ENCODE measurements around the gene C11orf21. TPM values are rescaled to one million over a fixed set of nuclear protein-coding genes. Genes with fewer than 3 reads are reported as not detected.

The C11orf21 gene
- total RNA-seq, 6 donors from 2014 or later, result 2.3 to 20.3 (median 9.5) TPM

- Histone ChIP-seq H3K4me1 (peaks cover 29 to 49% (median 32%) of the 10 kb centered on the region in 4 donors), H3K4me3 (peak overlapping the region; percentile 33 to 69 (median 62)), H3K27ac (peak overlapping the region; percentile 69 to 86 (median 80)), H3K9me3 (no peaks in the 10 kb centered on the region), H3K36me3 (no peaks in the 10 kb centered on the region), H3K27me3 (peaks cover 0 to 21% (median 9%) of the 10 kb centered on the region in 4 donors)
- TF ChIP-seq POLR2A (IDR thresholded peaks at IDR 0.05) (peak in 1 of 4 donors; percentile 49), CTCF (IDR thresholded peaks at IDR 0.05) (no peak), EP300 (IDR thresholded peaks at IDR 0.05) (no peak), POLR2AphosphoS5 (IDR thresholded peaks at IDR 0.05) (peak in 1 of 2 donors; percentile 16)
- peak in 1 of 2 donors; percentile 59 for ATAC-seq (ENCODE audit: low FRiP score in 2 of 2)
- DNase-seq, result peak; percentile 70 to 93
- 2 to 3% methylated on average over 21 to 69 of the region's 89 CpGs for WGBS, 2 donors
Measured at GRCh38 chr11:2268729-2269600, 32.8 kb downstream of the C11orf21 start.

GRCh38 chr11:2267851-2268728 is 33.6 kb downstream of the C11orf21 start:
- Histone ChIP-seq H3K36me3 (no peaks in the 10 kb centered on the region), H3K4me3 (peak overlapping the region in 3 of 4 donors; percentile 61 to 69 (median 64)), H3K27me3 (peaks cover 0 to 21% (median 9%) of the 10 kb centered on the region in 4 donors), H3K9me3 (no peaks in the 10 kb centered on the region), H3K4me1 (peaks cover 29 to 49% (median 32%) of the 10 kb centered on the region in 4 donors), H3K27ac (peak overlapping the region in 2 of 4 donors; percentile 69 to 78)
- no peak for TF ChIP-seq POLR2AphosphoS5 (IDR thresholded peaks at IDR 0.05)
- TF ChIP-seq POLR2A (IDR thresholded peaks at IDR 0.05), result no peak
- TF ChIP-seq CTCF (IDR thresholded peaks at IDR 0.05), result no peak
- no peak for TF ChIP-seq EP300 (IDR thresholded peaks at IDR 0.05)
- 82% methylated on average over 13 to 25 of the region's 26 CpGs for WGBS, 2 donors
- DNase-seq, result peak in 1 of 2 donors; percentile 61
- no peak for ATAC-seq (ENCODE audit: low FRiP score in 2 of 2)

- Histone ChIP-seq H3K27me3 (peaks cover 0 to 21% (median 9%) of the 10 kb centered on the region in 4 donors), H3K9me3 (no peaks in the 10 kb centered on the region), H3K4me1 (peaks cover 29 to 49% (median 32%) of the 10 kb centered on the region in 4 donors), H3K36me3 (no peaks in the 10 kb centered on the region), H3K27ac (no peak overlapping the region), H3K4me3 (no peak overlapping the region)
- ATAC-seq (ENCODE audit: low FRiP score in 2 of 2) (no peak), DNase-seq (peak in 1 of 2 donors; percentile 44)
- WGBS, 2 donors, result 87 to 91% methylated on average over 8 to 9 of the region's 12 CpGs
- TF ChIP-seq POLR2A (IDR thresholded peaks at IDR 0.05) (no peak), POLR2AphosphoS5 (IDR thresholded peaks at IDR 0.05) (no peak), EP300 (IDR thresholded peaks at IDR 0.05) (no peak), CTCF (IDR thresholded peaks at IDR 0.05) (no peak)
Measured at GRCh38 chr11:2267306-2267850, 34.3 kb downstream of the C11orf21 start.

- WGBS, 2 donors, result 92 to 97% methylated on average over 26 of the region's 26 CpGs
- Histone ChIP-seq H3K4me3 (no peak overlapping the region), H3K27me3 (peaks cover 0 to 21% (median 8%) of the 10 kb centered on the region in 4 donors), H3K27ac (no peak overlapping the region), H3K36me3 (no peaks in the 10 kb centered on the region), H3K9me3 (no peaks in the 10 kb centered on the region), H3K4me1 (peaks cover 29 to 49% (median 32%) of the 10 kb centered on the region in 4 donors)
- TF ChIP-seq POLR2A (IDR thresholded peaks at IDR 0.05) (no peak), CTCF (IDR thresholded peaks at IDR 0.05) (no peak), POLR2AphosphoS5 (IDR thresholded peaks at IDR 0.05) (no peak), EP300 (IDR thresholded peaks at IDR 0.05) (no peak)
- DNase-seq, result peak in 1 of 2 donors; percentile 40
- no peak for ATAC-seq (ENCODE audit: low FRiP score in 2 of 2)
Measured at GRCh38 chr11:2266586-2267305, 35.0 kb downstream of the C11orf21 start.

Data from upper lobe of left lung (tissue), 6 donors.